ENCODE data around the gene PCNA.

DNA sequence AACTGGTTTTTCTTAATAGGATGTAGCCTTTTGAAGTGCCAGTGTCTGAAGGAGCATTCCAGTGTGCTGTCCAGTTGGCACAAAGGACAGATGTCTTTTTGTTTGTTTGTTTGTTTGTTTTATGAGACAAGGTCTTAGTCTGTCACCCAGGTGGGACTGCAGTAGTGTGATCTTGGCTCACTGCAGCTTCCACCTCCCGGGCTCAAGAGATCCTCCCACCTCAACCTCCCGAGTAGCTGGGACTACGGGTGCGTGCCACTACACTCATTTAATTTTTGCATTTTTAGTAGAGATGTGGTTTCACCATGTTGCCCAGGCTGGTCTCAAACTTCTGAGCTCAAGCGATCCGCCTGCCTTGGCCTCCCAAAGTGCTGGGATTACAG lies 34.8 kb upstream of the PCNA start:
- TF ChIP-seq, protein P1, sequence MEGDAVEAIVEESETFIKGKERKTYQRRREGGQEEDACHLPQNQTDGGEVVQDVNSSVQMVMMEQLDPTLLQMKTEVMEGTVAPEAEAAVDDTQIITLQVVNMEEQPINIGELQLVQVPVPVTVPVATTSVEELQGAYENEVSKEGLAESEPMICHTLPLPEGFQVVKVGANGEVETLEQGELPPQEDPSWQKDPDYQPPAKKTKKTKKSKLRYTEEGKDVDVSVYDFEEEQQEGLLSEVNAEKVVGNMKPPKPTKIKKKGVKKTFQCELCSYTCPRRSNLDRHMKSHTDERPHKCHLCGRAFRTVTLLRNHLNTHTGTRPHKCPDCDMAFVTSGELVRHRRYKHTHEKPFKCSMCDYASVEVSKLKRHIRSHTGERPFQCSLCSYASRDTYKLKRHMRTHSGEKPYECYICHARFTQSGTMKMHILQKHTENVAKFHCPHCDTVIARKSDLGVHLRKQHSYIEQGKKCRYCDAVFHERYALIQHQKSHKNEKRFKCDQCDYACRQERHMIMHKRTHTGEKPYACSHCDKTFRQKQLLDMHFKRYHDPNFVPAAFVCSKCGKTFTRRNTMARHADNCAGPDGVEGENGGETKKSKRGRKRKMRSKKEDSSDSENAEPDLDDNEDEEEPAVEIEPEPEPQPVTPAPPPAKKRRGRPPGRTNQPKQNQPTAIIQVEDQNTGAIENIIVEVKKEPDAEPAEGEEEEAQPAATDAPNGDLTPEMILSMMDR (conservative IDR thresholded peaks at IDR 0.05; ENCODE audit: low read length), result no peak
- no peak for TF ChIP-seq EZH2phosphoT487 (IDR thresholded peaks at IDR 0.05; ENCODE audit: borderline replicate concordance)

Measured in Loucy (cell line).